GM12873 (cell line): ENCODE results near the gene ZSCAN23.

Experiments used
- CTCF ChIP-seq: IDR thresholded peaks from 2 replicates; pipeline ENCODE4 v1.5.1; 2012; ENCODE audit warnings: low read depth, mild to moderate bottlenecking, moderate library complexity, low read length, control low read depth; ENCODE audit not compliant: insufficient read depth; ENCODE audit errors: missing control alignments

Gene ZSCAN23

GRCh38 chr6:28425944-28426541 lies 17.2 kb downstream of the ZSCAN23 start:
- TF ChIP-seq CTCF = no peak

- no peak for TF ChIP-seq CTCF
Measured at GRCh38 chr6:28424163-28424562, 19.1 kb downstream of the ZSCAN23 start.

GRCh38 chr6:28423546-28423945 lies 19.7 kb downstream of the ZSCAN23 start:
- TF ChIP-seq CTCF = no peak

- TF ChIP-seq CTCF = no peak
Measured at GRCh38 chr6:28413681-28414080, 29.6 kb downstream of the ZSCAN23 start.

- no peak for TF ChIP-seq CTCF
Measured at GRCh38 chr6:28410767-28411166, 32.5 kb downstream of the ZSCAN23 start.

GRCh38 chr6:28408076-28408802 lies 35.1 kb downstream of the ZSCAN23 start:
- no peak for TF ChIP-seq CTCF

GRCh38 chr6:28407401-28407800 lies 35.9 kb downstream of the ZSCAN23 start:
- TF ChIP-seq CTCF = no peak
